ENCODE data around the gene HPDL. TPM values are rescaled to one million over a fixed set of nuclear protein-coding genes. Genes with fewer than 3 reads are reported as not detected.

The HPDL gene
- total and polyA plus RNA-seq, 10 of the 15 experiments (the other 5 are each of a cell fraction or from before 2014, with no cell fraction given) = 1.3 to 75.5 (median 31.8) TPM

- peak; percentile 76 for TF ChIP-seq ZNF687 (IDR thresholded peaks at IDR 0.05)
- TF ChIP-seq SREBF2 (IDR thresholded peaks at IDR 0.05; ENCODE audit: low read length) = no peak
- TF ChIP-seq NR2C2 (IDR thresholded peaks at IDR 0.05; ENCODE audit: borderline replicate concordance, control insufficient read depth, insufficient read length, low read depth) = no peak
- TF ChIP-seq IRF4 (IDR thresholded peaks at IDR 0.05; ENCODE audit: low read depth, low read length) = peak; percentile 38; the same call in 1 of the 2 replicates
- TF ChIP-seq RAD51 (IDR thresholded peaks at IDR 0.05) = no peak
- TF ChIP-seq CBX5 (IDR thresholded peaks at IDR 0.05; ENCODE audit: low read depth) = no peak
- no peak for TF ChIP-seq WRNIP1 (IDR thresholded peaks at IDR 0.05; ENCODE audit: borderline replicate concordance, low read depth, low read length)
- TF ChIP-seq IRF3 (IDR thresholded peaks at IDR 0.05) = no peak
- TF ChIP-seq POLR2A (IDR thresholded peaks at IDR 0.05; ENCODE audit: low read depth, low read length) = peak; percentile 95
- TF ChIP-seq MTA3 (IDR thresholded peaks at IDR 0.05; ENCODE audit: borderline replicate concordance, low read length) = no peak
- peak; percentile 73; the same call in 1 of the 2 replicates for TF ChIP-seq TAF1 (IDR thresholded peaks at IDR 0.05; ENCODE audit: borderline replicate concordance, low read depth, low read length)
- no peak for TF ChIP-seq ZZZ3 (IDR thresholded peaks at IDR 0.05; ENCODE audit: control insufficient read depth, insufficient read length, low read depth)
- no peak; the same call in 1 of the 2 replicates for TF ChIP-seq EED (IDR thresholded peaks at IDR 0.05; ENCODE audit: low read depth)
- 0 out of 2 replicates have a peak, but pooled peaks have one; percentile 7 for TF ChIP-seq MTA2 (IDR thresholded peaks at IDR 0.05; ENCODE audit: low read depth)
- TF ChIP-seq, protein P1, sequence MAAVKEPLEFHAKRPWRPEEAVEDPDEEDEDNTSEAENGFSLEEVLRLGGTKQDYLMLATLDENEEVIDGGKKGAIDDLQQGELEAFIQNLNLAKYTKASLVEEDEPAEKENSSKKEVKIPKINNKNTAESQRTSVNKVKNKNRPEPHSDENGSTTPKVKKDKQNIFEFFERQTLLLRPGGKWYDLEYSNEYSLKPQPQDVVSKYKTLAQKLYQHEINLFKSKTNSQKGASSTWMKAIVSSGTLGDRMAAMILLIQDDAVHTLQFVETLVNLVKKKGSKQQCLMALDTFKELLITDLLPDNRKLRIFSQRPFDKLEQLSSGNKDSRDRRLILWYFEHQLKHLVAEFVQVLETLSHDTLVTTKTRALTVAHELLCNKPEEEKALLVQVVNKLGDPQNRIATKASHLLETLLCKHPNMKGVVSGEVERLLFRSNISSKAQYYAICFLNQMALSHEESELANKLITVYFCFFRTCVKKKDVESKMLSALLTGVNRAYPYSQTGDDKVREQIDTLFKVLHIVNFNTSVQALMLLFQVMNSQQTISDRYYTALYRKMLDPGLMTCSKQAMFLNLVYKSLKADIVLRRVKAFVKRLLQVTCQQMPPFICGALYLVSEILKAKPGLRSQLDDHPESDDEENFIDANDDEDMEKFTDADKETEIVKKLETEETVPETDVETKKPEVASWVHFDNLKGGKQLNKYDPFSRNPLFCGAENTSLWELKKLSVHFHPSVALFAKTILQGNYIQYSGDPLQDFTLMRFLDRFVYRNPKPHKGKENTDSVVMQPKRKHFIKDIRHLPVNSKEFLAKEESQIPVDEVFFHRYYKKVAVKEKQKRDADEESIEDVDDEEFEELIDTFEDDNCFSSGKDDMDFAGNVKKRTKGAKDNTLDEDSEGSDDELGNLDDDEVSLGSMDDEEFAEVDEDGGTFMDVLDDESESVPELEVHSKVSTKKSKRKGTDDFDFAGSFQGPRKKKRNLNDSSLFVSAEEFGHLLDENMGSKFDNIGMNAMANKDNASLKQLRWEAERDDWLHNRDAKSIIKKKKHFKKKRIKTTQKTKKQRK (IDR thresholded peaks at IDR 0.05; ENCODE audit: low read depth, low read length) = no peak
- 0 out of 2 replicates have a peak, but pooled peaks have one; percentile 12 for TF ChIP-seq RUNX3 (IDR thresholded peaks at IDR 0.05; ENCODE audit: low read length)
- TF ChIP-seq TBL1XR1 (IDR thresholded peaks at IDR 0.05; ENCODE audit: low read depth, low read length) = no peak
- TF ChIP-seq KDM1A (IDR thresholded peaks at IDR 0.05; ENCODE audit: borderline replicate concordance) = no peak
- peak; percentile 87 for TF ChIP-seq BACH1 (IDR thresholded peaks at IDR 0.05; ENCODE audit: borderline replicate concordance)
- no peak; the same call in 1 of the 2 replicates for TF ChIP-seq PAX5 (IDR thresholded peaks at IDR 0.05; ENCODE audit: borderline replicate concordance, low read depth, low read length)
- no peak for TF ChIP-seq ZBED1 (IDR thresholded peaks at IDR 0.05; ENCODE audit: borderline replicate concordance)
- peak; percentile 84 for TF ChIP-seq NBN (IDR thresholded peaks at IDR 0.05)
Observed at GRCh38 chr1:45303520-45304310, 23.0 kb upstream of the HPDL start (continued).
